Hepatocyte (in vitro differentiated cells): ENCODE data around the gene CHAC1. TPM values are rescaled to one million over a fixed set of nuclear protein-coding genes. Genes with fewer than 3 reads are reported as not detected.

ENCODE experiments used
- DNase-seq: peaks from one replicate; pipeline ENCODE4 v3.0.0-alpha.2; 2016; ENCODE audit warnings: low spot score
- H2AFZ ChIP-seq: fragments of 200-600 bp; sonication (generic); 2 replicates; pipeline ENCODE4 v1.6.0; 2016; ENCODE audit warnings: antibody characterized with exemption, mild to moderate bottlenecking
- H3K27ac ChIP-seq: fragments of 200-600 bp; sonication (generic); 2 replicates; pipeline ENCODE4 v1.5.1; 2016; ENCODE audit warnings: mild to moderate bottlenecking
- H3K27me3 ChIP-seq: fragments of 200-600 bp; sonication (generic); 2 replicates; pipeline ENCODE4 v1.6.1; 2016
- H3K36me3 ChIP-seq: fragments of 200-600 bp; sonication (generic); replicated peaks from 2 replicates; pipeline ENCODE4 v1.5.1; 2016; ENCODE audit warnings: low read depth; ENCODE audit not compliant: insufficient read depth
- H3K4me1 ChIP-seq: fragments of 200-600 bp; sonication (generic); 2 replicates; pipeline ENCODE4 v1.5.1; 2016; ENCODE audit warnings: mild to moderate bottlenecking, moderate library complexity; ENCODE audit not compliant: insufficient read depth
- H3K4me2 ChIP-seq: fragments of 200-600 bp; sonication (generic); 2 replicates; pipeline ENCODE4 v1.6.0; 2016
- H3K4me3 ChIP-seq: fragments of 200-600 bp; sonication (generic); 2 replicates; pipeline ENCODE4 v1.5.1; 2016; ENCODE audit warnings: mild to moderate bottlenecking
- H3K79me2 ChIP-seq: fragments of 200-600 bp; sonication (generic); 2 replicates; pipeline ENCODE4 v1.6.0; 2017; ENCODE audit warnings: mild to moderate bottlenecking
- H3K9me2 ChIP-seq: fragments of 200-600 bp; sonication (generic); replicated peaks from 2 replicates; pipeline ENCODE4 v1.6.0; 2017; ENCODE audit warnings: mild to moderate bottlenecking; ENCODE audit not compliant: insufficient read depth
- H3K9me3 ChIP-seq: fragments of 200-600 bp; sonication (generic); 2 replicates; pipeline ENCODE4 v1.5.1; 2016; ENCODE audit warnings: low read depth, mild to moderate bottlenecking
- H4K20me1 ChIP-seq: fragments of 200-600 bp; sonication (generic); 2 replicates; pipeline ENCODE4 v1.6.0; 2016; ENCODE audit warnings: mild to moderate bottlenecking; ENCODE audit not compliant: insufficient read depth, poor library complexity, severe bottlenecking
- CTCF ChIP-seq: fragments of 200-600 bp; sonication (generic); IDR thresholded peaks from 2 replicates; pipeline ENCODE4 v1.5.1; 2016; ENCODE audit warnings: antibody characterized with exemption, mild to moderate bottlenecking; ENCODE audit not compliant: poor library complexity
- EZH2 ChIP-seq: fragments of 200-600 bp; sonication (generic); IDR thresholded peaks from 2 replicates; pipeline ENCODE4 v1.6.1; 2016; ENCODE audit warnings: antibody characterized with exemption, mild to moderate bottlenecking, borderline replicate concordance
- EZH2phosphoT487 ChIP-seq: fragments of 200-600 bp; sonication (generic); IDR thresholded peaks from one replicate; pipeline ENCODE4 v1.6.1; 2018; ENCODE audit warnings: antibody characterized with exemption, mild to moderate bottlenecking, low read depth, moderate library complexity; ENCODE audit not compliant: unreplicated experiment, severe bottlenecking
- WGBS: methylation state at CpG from one replicate; pipeline ENCODE4 v1.1.6; 2016; ENCODE audit warnings: low lambda C conversion rate; ENCODE audit errors: missing lambda C conversion rate; 5-methylcytosine and 5-hydroxymethylcytosine counted together
- polyA plus RNA-seq: library from polyadenylated mRNA; unstranded; fragments of >200 nt; fragmentation: Nextera tagmentation; extraction: Ambion mirVana; gene quantifications from 2 replicates; pipeline ENCODE4 v1.2.1, GENCODE V29; 2016
- total RNA-seq: library from RNA; depleted of rRNA; stranded (reverse); fragments of >200 nt; gene quantifications from 2 replicates; pipeline ENCODE4 v1.2.3, GENCODE V29; 2014

Gene CHAC1
- total and polyA plus RNA-seq, 2 experiments from 2014 or later: 16.2 to 22.1 TPM

- Histone ChIP-seq H3K27ac (no peak overlapping the region), H3K4me2 (peak overlapping the region; percentile 96), H3K9me3 (no peaks in the 10 kb centered on the region), H3K9me2 (no peaks in the 10 kb centered on the region), H3K79me2 (no peaks in the 10 kb centered on the region), H3K4me3 (no peak overlapping the region), H3K27me3 (no peaks in the 10 kb centered on the region), H3K36me3 (no peaks in the 10 kb centered on the region), H4K20me1 (no peaks in the 10 kb centered on the region), H2AFZ (no peak overlapping the region), H3K4me1 (peaks cover 11% of the 10 kb centered on the region)
- TF ChIP-seq EZH2phosphoT487 (no peak), EZH2 (no peak), CTCF (no peak)
- no peak for DNase-seq
- 92% methylated on average over 12 of the region's 12 CpGs for WGBS
These were observed 10.4 kb upstream of the CHAC1 start for GRCh38 chr15:40942878-40943277.

GRCh38 chr15:40943764-40944365 is 9.4 kb upstream of the CHAC1 start:
- no peak overlapping the region for H3K4me3 ChIP-seq
- H3K27ac ChIP-seq: no peak overlapping the region
- no peak for DNase-seq
- H3K79me2 ChIP-seq: no peaks in the 10 kb centered on the region
- H3K36me3 ChIP-seq: no peaks in the 10 kb centered on the region
- 95% methylated on average over 9 of the region's 9 CpGs for WGBS
- H2AFZ ChIP-seq: no peak overlapping the region
- no peaks in the 10 kb centered on the region for H3K9me3 ChIP-seq
- no peaks in the 10 kb centered on the region for H3K27me3 ChIP-seq
- H4K20me1 ChIP-seq: no peaks in the 10 kb centered on the region
- no peaks in the 10 kb centered on the region for H3K9me2 ChIP-seq
- H3K4me1 ChIP-seq: peaks cover 11% of the 10 kb centered on the region
- TF ChIP-seq EZH2phosphoT487: no peak
- TF ChIP-seq EZH2: no peak
- no peak for TF ChIP-seq CTCF
- H3K4me2 ChIP-seq: no peak overlapping the region

- H3K9me3 ChIP-seq: no peaks in the 10 kb centered on the region
- TF ChIP-seq EZH2 (no peak), CTCF (no peak), EZH2phosphoT487 (no peak)
- no peak for DNase-seq
- H3K4me1 ChIP-seq: peaks cover 11% of the 10 kb centered on the region
- H3K27ac ChIP-seq: no peak overlapping the region
- H3K4me3 ChIP-seq: no peak overlapping the region
- no peaks in the 10 kb centered on the region for H4K20me1 ChIP-seq
- H3K27me3 ChIP-seq: no peaks in the 10 kb centered on the region
- H2AFZ ChIP-seq: no peak overlapping the region
- 83% methylated on average over 11 of the region's 11 CpGs for WGBS
- no peak overlapping the region for H3K4me2 ChIP-seq
- no peaks in the 10 kb centered on the region for H3K9me2 ChIP-seq
- H3K79me2 ChIP-seq: no peaks in the 10 kb centered on the region
- no peaks in the 10 kb centered on the region for H3K36me3 ChIP-seq
These were observed 8.6 kb upstream of the CHAC1 start for GRCh38 chr15:40944510-40945296.
